Measurements from ENCODE around the gene EVC2.

DNA sequence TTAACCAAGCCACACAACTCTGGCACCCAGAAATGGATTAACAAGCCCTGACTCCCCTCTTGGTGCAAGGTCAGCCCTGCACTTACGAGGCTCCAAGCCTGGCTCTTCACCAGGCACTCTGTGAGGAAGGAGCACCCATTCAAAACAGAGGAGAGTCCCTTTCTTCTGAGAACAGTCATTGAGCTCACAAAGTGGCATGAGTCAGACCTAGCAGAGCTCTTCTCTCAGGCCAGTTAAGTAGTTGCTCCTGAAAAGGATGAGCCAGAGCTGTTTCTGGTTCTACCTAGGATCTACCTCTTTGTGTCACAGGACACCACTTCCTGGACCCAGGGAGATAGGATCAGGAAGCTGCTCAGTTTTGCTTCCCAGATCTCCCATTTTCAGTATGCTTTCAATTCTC lies 48.2 kb downstream of the EVC2 start:
- TF ChIP-seq, protein P1, sequence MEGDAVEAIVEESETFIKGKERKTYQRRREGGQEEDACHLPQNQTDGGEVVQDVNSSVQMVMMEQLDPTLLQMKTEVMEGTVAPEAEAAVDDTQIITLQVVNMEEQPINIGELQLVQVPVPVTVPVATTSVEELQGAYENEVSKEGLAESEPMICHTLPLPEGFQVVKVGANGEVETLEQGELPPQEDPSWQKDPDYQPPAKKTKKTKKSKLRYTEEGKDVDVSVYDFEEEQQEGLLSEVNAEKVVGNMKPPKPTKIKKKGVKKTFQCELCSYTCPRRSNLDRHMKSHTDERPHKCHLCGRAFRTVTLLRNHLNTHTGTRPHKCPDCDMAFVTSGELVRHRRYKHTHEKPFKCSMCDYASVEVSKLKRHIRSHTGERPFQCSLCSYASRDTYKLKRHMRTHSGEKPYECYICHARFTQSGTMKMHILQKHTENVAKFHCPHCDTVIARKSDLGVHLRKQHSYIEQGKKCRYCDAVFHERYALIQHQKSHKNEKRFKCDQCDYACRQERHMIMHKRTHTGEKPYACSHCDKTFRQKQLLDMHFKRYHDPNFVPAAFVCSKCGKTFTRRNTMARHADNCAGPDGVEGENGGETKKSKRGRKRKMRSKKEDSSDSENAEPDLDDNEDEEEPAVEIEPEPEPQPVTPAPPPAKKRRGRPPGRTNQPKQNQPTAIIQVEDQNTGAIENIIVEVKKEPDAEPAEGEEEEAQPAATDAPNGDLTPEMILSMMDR (IDR thresholded peaks at IDR 0.05) = no peak
- no peak for TF ChIP-seq ZFX (IDR thresholded peaks at IDR 0.05; ENCODE audit: borderline replicate concordance)

All from 22Rv1 (cell line).